B cell (primary cell): Measurements from ENCODE around the gene COX6B1. TPM values are rescaled to one million over a fixed set of nuclear protein-coding genes. Genes with fewer than 3 reads are reported as not detected.

Experiments
- ATAC-seq: fragments of 200-7000 bp; cut with Tn5 transposase; one replicate; pipeline ENCODE4 v1.10.0; 2021; ENCODE audit warnings: low read depth, mild to moderate bottlenecking, moderate number of reproducible peaks, moderate library complexity
- CTCF ChIA-PET: fragments of 350-600 bp; sonication (Branson Sonifier 250); formaldehyde crosslinking; loops from one replicate; lab custom pipeline; 2021; ENCODE audit warnings: antibody characterized with exemption, inconsistent platforms; lab: Charles Lee
- POLR2A ChIA-PET: fragments of 350-600 bp; sonication (Branson Sonifier 250); formaldehyde crosslinking; loops from one replicate; lab custom pipeline; 2021; ENCODE audit warnings: antibody characterized with exemption; lab: Charles Lee
- DNase-seq: peaks from one replicate; pipeline ENCODE4 v3.0.0; 2013
- H2AFZ ChIP-seq: 2 replicates; pipeline ENCODE4 v1.6.1; 2012; ENCODE audit warnings: mild to moderate bottlenecking, low read depth, low read length; ENCODE audit not compliant: insufficient read depth, poor library complexity, severe bottlenecking
- H3K27ac ChIP-seq, 2 donors: 1 replicate in 1 of 2; 2 replicates in 1 of 2; pipeline ENCODE4 v1.5.1; 2012 to 2013; ENCODE audit warnings: low read length in 2 of 2, mild to moderate bottlenecking in 2 of 2, moderate library complexity in 1 of 2
- H3K27me3 ChIP-seq, 4 experiments: fragments of 200-600 bp in 1 of 4; sonication (generic) in 1 of 4; replicated peaks in 1 of 4; 1 replicate in 2 of 4; 2 replicates in 2 of 4; pipeline versions ENCODE4 v1.6.1 to v1.7.0; 2013 to 2016; ENCODE audit warnings: low read length in 3 of 4, mild to moderate bottlenecking in 2 of 4, mixed read lengths in 1 of 4, moderate library complexity in 1 of 4; ENCODE audit not compliant: insufficient read depth in 4 of 4, control insufficient read depth in 3 of 4; ENCODE audit errors: control extremely low read depth in 1 of 4
- H3K36me3 ChIP-seq, 2 experiments: replicated peaks in 1 of 2; 1 replicate in 1 of 2; 2 replicates in 1 of 2; pipeline versions ENCODE4 v1.6.1 to v1.7.1; 2013; ENCODE audit warnings: low read length in 1 of 2; ENCODE audit not compliant: insufficient read depth in 2 of 2, control insufficient read depth in 1 of 2; ENCODE audit errors: control extremely low read depth in 1 of 2, extremely low read depth in 1 of 2
- H3K4me1 ChIP-seq, 2 donors: fragments of 200-600 bp in 1 of 2; sonication (generic) in 1 of 2; 1 replicate in 1 of 2; 2 replicates in 1 of 2; pipeline versions ENCODE4 v1.5.1 to v1.6.1; 2013 to 2017; ENCODE audit warnings: low read length in 2 of 2; ENCODE audit not compliant: control insufficient read depth in 2 of 2, insufficient read depth in 2 of 2
- H3K4me2 ChIP-seq: replicated peaks from 2 replicates; pipeline ENCODE3; 2012; ENCODE audit warnings: mild to moderate bottlenecking, low read depth, low read length; ENCODE audit not compliant: poor library complexity, severe bottlenecking
- H3K4me3 ChIP-seq, 5 experiments: fragments of 200-600 bp in 1 of 5; sonication (generic) in 1 of 5; 1 replicate in 3 of 5; 2 replicates in 2 of 5; pipeline versions ENCODE4 v1.5.1 to v1.7.0; 2011 to 2016; ENCODE audit warnings: low read length in 4 of 5, mild to moderate bottlenecking in 4 of 5, low read depth in 2 of 5, control low read depth in 1 of 5, moderate library complexity in 1 of 5; ENCODE audit not compliant: insufficient read depth in 1 of 5; ENCODE audit errors: control extremely low read depth in 1 of 5, extremely low read depth in 1 of 5
- H3K79me2 ChIP-seq: fragments of 200-600 bp; sonication (generic); one replicate; pipeline ENCODE4 v1.6.0; 2016; ENCODE audit warnings: low read length; ENCODE audit not compliant: control insufficient read depth, insufficient read depth
- H3K9ac ChIP-seq: fragments of 200-600 bp; sonication (generic); 2 replicates; pipeline ENCODE4 v1.6.1; 2017; ENCODE audit warnings: mild to moderate bottlenecking, low read length, moderate library complexity
- H3K9me3 ChIP-seq, 3 donors: one replicate each; pipeline versions ENCODE4 v1.6.1 to v1.7.1; 2013; ENCODE audit warnings: low read length in 2 of 3; ENCODE audit not compliant: control insufficient read depth in 2 of 3, insufficient read depth in 1 of 3; ENCODE audit errors: control extremely low read depth in 1 of 3
- H4K20me1 ChIP-seq: 2 replicates; pipeline ENCODE4 v1.6.0; 2012; ENCODE audit warnings: mild to moderate bottlenecking, low read length; ENCODE audit not compliant: insufficient read depth, control insufficient read depth, poor library complexity, severe bottlenecking
- H3K27ac Mint-ChIP-seq: one replicate; pipeline ENCODE4 v1.8.0; 2021; ENCODE audit warnings: mixed read lengths
- H3K27me3 Mint-ChIP-seq: one replicate; pipeline ENCODE4 v1.8.0; 2021; ENCODE audit warnings: mixed read lengths
- H3K4me1 Mint-ChIP-seq: one replicate; pipeline ENCODE4 v1.8.0; 2021; ENCODE audit warnings: mixed read lengths
- H3K4me3 Mint-ChIP-seq: one replicate; pipeline ENCODE4 v1.8.0; 2021; ENCODE audit warnings: mixed read lengths
- H3K9me3 Mint-ChIP-seq: one replicate; pipeline ENCODE4 v1.8.0; 2022; ENCODE audit warnings: mixed read lengths; ENCODE audit not compliant: insufficient read depth
- CTCF ChIP-seq: fragments of 200-600 bp; IDR thresholded peaks from one replicate; pipeline ENCODE4 v1.8.0; 2022; ENCODE audit warnings: antibody characterized with exemption, mild to moderate bottlenecking
- EZH2 ChIP-seq: IDR thresholded peaks from 2 replicates; pipeline ENCODE4 v1.6.1; 2012; ENCODE audit warnings: borderline replicate concordance, low read depth, mild to moderate bottlenecking, moderate library complexity, low read length; ENCODE audit not compliant: insufficient read depth, poor library complexity, severe bottlenecking
- whole genome bisulfite sequencing: methylation state at CpG from one replicate; pipeline ENCODE4 v1.1.5; 2013; ENCODE audit warnings: missing lambda C conversion rate; ENCODE audit not compliant: insufficient coverage; 5-methylcytosine and 5-hydroxymethylcytosine counted together
- intact Hi-C: fragments of 100-400 bp; cut with micrococcal nuclease; formaldehyde crosslinking; loops from one replicate; pipeline ENCODE4 v1.10.0; 2022
- polyA plus RNA-seq: library from polyadenylated mRNA; depleted of rRNA; stranded (reverse); fragments of >200 nt; gene quantifications from 2 replicates; pipeline ENCODE4 v1.2.3, GENCODE V29; 2012
- total RNA-seq, 2 donors: library from RNA; stranded (reverse); fragments of 120-200 nt in 1 of 2; gene quantifications; 1 replicate in 1 of 2; 2 replicates in 1 of 2; pipeline versions ENCODE4 v1.2.3 to v1.2.4, GENCODE V29; 2013 to 2022

Gene COX6B1
- total and polyA plus RNA-seq, 2 donors (not counting 1 experiment from before 2014, with no cell fraction given): 215 to 387 TPM

GRCh38 chr19:35644987-35645679, 3.0 kb upstream of the COX6B1 start:
- Histone ChIP-seq H3K27ac (peak overlapping the region in 1 of 2 donors; percentile 34), H3K79me2 (peaks cover 27% of the 10 kb centered on the region), H3K9ac (peak overlapping the region; percentile 85), H4K20me1 (peaks cover 3% of the 10 kb centered on the region), H3K9me3 (peaks cover 0 to 5% (median 0%) of the 10 kb centered on the region in 3 donors), H3K4me3 (peak overlapping the region in 4 of 5 experiments; percentile 73 to 91 (median 82)), H3K27me3 (no peaks in the 10 kb centered on the region), H3K36me3 (no peaks in the 10 kb centered on the region), H3K4me2 (peak overlapping the region; percentile 100), H2AFZ (peak overlapping the region; percentile 97), H3K4me1 (peaks cover 24 to 58% of the 10 kb centered on the region in 2 donors)
- no peak for ATAC-seq
- no peak for TF ChIP-seq EZH2
- TF ChIP-seq CTCF: no peak
- WGBS: 30% methylated on average over 11 of the region's 20 CpGs
- Mint-ChIP-seq H3K27me3 (no peaks in the 10 kb centered on the region), H3K9me3 (no peaks in the 10 kb centered on the region), H3K4me1 (peaks cover 46% of the 10 kb centered on the region), H3K4me3 (peak overlapping the region; percentile 94), H3K27ac (peak overlapping the region; percentile 91)
- POLR2A ChIA-PET: interaction anchor here (1.1 kb wide), 1 partner anchor 11 kb away, joined by 4 read pairs; no protein-coding TSS in a partner anchor
- DNase-seq: peak; percentile 74
- intact Hi-C loops: loop anchor here (1.0 to 10.0 kb wide), 6 partner anchors 17 to 1950 kb away; partner anchors contain the start of genes ARHGAP33, HAUS5, OVOL3 and POLR2I
- CTCF ChIA-PET: interaction anchor here (1.2 kb wide), 1 partner anchor 135 kb away, joined by 3 read pairs; no protein-coding TSS in a partner anchor
